Neuron (in vitro differentiated cells): ENCODE data around the gene CELA3B.
"Not testable (repeated sequence)": the region's sequence is repeated elsewhere in the genome, so short reads cannot be mapped to it uniquely, and the experiment has no call there.

ENCODE experiments used
- H2AFZ ChIP-seq: one replicate; pipeline ENCODE4 v1.6.1; 2013; ENCODE audit warnings: low read depth, mild to moderate bottlenecking, inconsistent platforms, low read length, moderate library complexity
- H3K27me3 ChIP-seq: one replicate; pipeline ENCODE4 v1.6.1; 2013; ENCODE audit warnings: low read length; ENCODE audit not compliant: insufficient read depth
- H3K36me3 ChIP-seq: one replicate; pipeline ENCODE4 v1.6.1; 2013; ENCODE audit warnings: low read length; ENCODE audit not compliant: insufficient read depth
- H3K4me1 ChIP-seq: one replicate; pipeline ENCODE4 v1.6.1; 2013; ENCODE audit warnings: low read length; ENCODE audit not compliant: insufficient read depth
- H3K4me3 ChIP-seq: 2 replicates; pipeline ENCODE4 v1.5.1; 2013; ENCODE audit warnings: mild to moderate bottlenecking, low read length, moderate library complexity
- H3K9me3 ChIP-seq: one replicate; pipeline ENCODE4 v1.6.1; 2013; ENCODE audit warnings: low read length

The CELA3B gene

DNA sequence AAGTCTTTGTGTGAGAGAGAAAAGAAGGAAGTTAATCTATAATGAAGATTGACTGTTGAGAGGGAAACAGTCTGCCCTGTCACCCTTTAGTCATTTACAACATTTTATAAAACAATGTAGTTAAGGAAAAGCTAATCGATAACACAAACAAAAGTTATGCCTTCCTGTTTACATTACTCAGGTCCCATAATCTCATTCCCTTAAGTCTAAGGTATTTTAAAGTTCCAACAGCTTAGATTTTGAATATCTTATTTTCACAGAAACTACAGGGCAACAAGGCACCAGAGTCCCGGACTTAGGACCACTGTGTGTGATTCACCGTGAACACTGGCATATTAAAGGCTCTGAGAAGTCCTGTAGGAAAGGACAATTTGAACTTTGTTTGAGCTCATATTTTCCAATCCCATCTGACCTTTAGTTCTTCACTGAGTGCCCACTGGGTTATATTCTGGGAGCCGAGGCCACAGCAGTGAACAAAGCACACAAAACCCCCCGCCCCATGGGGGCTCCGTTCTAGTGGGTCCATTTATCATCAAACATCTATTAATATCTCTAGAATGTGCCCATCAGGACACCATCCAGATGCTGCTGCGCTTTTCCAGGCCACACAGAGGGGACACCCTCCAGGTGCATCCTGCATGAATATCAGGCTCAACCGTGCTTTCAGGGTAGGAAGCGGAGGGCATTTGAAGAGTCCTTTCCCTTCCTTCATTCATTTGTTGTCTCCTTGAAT lies 21.2 kb downstream of the CELA3B start:
- H3K9me3 ChIP-seq, H3K36me3 ChIP-seq, H3K27me3 ChIP-seq, H3K4me1 ChIP-seq, H3K4me3 ChIP-seq, H2AFZ ChIP-seq: not testable (repeated sequence)

DNA sequence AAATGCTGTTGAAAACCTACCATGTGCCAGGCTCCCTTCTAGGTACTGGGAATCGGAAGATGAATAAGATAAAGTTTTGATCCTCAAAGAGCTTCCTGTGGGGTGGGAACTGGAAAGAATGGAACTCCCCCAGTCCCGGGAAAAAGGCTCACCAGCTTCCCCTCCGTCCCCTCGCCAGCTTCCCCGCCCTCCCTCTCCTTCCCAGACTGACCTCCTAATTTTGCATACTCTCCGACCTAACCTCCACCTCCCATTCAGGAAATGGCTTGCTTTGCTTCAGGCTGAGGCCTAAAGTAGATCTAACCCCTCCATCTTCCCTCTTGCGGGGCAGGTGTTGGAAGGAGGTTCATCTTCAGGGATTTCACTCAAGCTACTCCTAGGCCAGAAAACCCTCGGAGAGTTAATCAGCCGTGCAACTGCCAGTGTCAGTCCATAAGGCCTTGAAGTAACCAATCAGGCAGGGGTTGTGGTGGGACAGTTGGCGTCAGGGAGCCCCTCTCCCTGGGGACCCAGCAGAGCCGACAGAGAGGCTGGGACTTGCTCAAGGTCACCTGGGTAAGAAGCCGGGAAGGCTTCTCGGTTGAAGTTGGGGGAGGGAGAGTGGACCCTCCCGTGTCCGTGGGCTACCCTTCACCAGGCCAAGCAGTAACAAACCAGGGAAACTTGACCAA lies 21.9 kb downstream of the CELA3B start:
- H2AFZ ChIP-seq, H3K36me3 ChIP-seq, H3K4me3 ChIP-seq, H3K9me3 ChIP-seq, H3K4me1 ChIP-seq, H3K27me3 ChIP-seq: not testable (repeated sequence)

DNA sequence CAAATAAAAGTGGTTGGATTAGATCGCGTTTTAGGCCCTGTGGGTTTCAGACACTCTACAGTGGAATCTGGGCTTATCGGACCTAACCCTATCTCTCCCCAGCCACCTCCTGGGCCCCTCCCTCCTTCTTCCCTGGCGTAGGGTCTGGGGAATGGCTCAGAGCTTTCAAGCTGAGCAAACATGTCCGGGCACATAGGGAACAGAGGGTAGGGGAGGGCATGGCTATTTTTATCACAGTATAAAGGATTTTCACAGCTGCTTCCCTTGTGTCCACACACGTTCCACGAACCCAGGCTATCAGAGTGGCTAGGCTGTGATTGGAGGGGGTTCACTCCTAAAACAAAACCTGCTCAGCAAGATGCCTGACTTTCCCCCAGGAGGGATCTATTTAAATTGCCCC lies 22.8 kb downstream of the CELA3B start:
- not testable (repeated sequence) for H2AFZ ChIP-seq, H3K9me3 ChIP-seq, H3K27me3 ChIP-seq, H3K36me3 ChIP-seq, H3K4me1 ChIP-seq, H3K4me3 ChIP-seq

DNA sequence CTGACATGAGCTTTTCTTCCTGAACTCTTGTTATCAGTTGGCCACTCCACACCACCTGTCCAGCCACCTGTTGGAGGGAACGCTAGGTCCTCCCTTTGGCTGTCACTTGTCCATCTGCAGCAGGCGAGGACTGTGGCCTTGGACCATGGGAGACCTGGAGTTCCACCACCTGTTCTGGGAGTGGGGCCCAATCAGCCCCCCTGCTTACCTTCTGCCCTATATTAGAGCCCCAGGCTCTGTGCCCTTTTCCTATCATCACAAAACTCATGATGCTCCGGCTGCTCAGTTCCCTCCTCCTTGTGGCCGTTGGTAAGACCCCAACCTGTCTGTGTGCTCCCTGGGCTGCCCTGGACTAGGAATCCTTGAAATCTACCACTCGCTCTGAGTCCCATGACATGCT lies 24.6 kb downstream of the CELA3B start, which contains the start of gene CELA3A:
CELA3A (plus strand) TSS at position 249 of the 400 bp plus-strand sequence; CDS start at position 267, 18 bp downstream.
- H2AFZ ChIP-seq = no peak within 1 kb of the TSS
- no peaks in the 10 kb centered on the region for H3K4me1 ChIP-seq
- H3K36me3 ChIP-seq = no peaks in the 10 kb centered on the region
- no peak within 1 kb of the TSS for H3K4me3 ChIP-seq
- H3K27me3 ChIP-seq = no peaks in the 10 kb centered on the region
- H3K9me3 ChIP-seq = no peaks in the 10 kb centered on the region

DNA sequence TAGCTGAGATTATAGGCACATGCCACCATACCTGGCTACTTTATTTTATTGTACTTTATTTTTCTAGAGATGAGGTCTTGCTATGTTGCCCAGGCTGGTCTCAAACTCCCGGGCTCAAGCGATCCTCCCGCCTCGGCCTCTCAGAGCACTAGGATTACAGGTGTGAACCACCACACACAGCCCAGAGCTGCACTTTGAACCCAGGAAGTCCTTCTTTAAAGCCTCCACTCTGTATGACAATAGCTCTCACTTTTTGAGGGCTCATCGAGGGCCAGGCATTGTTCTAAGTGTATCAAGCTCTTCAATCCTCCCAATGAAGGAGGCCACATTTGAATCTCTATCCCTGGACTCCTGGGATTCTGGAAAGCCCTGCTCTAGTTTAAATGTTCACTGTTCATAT lies 25.6 kb downstream of the CELA3B start:
- H3K4me3 ChIP-seq, H3K27me3 ChIP-seq, H3K4me1 ChIP-seq, H3K9me3 ChIP-seq, H2AFZ ChIP-seq, H3K36me3 ChIP-seq: not testable (repeated sequence)

DNA sequence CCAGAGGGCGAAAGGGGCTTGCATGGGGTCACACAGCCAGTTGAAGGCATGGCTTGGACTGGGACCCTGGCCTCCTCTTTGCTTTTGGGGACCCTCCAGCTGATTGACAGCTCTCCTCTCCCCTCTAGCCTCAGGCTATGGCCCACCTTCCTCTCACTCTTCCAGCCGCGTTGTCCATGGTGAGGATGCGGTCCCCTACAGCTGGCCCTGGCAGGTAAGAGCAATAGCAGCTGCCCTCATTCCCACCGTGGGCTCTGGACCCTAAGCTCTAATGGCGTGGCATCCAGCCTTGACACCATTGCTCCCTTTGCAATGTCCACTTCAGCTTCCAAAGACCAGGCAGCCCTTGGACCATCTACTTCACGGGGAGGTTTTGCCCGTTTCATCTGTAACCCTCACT lies 26.1 kb downstream of the CELA3B start:
- not testable (repeated sequence) for H2AFZ ChIP-seq, H3K4me1 ChIP-seq, H3K36me3 ChIP-seq, H3K4me3 ChIP-seq, H3K9me3 ChIP-seq, H3K27me3 ChIP-seq

DNA sequence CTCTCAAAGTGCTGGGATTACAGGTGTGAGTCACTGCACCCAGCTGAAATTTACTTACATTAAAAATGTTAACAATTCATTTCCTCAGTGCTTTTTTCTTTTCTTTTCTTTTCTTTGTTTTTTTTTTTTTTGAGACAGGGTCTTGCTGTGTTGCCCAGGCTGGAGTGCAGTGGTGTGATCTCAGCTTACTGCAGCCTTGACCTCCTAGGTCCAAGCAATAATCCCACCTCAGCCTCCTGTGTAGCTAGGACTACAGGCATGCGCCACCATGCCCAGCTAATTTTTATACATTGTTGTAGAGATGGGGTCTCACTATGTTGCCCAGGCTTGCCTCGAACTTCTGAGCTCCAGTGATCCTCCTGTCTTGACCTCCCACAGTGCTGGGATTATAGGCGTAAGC lies 27.1 kb downstream of the CELA3B start:
- H3K4me1 ChIP-seq, H2AFZ ChIP-seq, H3K27me3 ChIP-seq, H3K4me3 ChIP-seq, H3K36me3 ChIP-seq, H3K9me3 ChIP-seq: not testable (repeated sequence)

DNA sequence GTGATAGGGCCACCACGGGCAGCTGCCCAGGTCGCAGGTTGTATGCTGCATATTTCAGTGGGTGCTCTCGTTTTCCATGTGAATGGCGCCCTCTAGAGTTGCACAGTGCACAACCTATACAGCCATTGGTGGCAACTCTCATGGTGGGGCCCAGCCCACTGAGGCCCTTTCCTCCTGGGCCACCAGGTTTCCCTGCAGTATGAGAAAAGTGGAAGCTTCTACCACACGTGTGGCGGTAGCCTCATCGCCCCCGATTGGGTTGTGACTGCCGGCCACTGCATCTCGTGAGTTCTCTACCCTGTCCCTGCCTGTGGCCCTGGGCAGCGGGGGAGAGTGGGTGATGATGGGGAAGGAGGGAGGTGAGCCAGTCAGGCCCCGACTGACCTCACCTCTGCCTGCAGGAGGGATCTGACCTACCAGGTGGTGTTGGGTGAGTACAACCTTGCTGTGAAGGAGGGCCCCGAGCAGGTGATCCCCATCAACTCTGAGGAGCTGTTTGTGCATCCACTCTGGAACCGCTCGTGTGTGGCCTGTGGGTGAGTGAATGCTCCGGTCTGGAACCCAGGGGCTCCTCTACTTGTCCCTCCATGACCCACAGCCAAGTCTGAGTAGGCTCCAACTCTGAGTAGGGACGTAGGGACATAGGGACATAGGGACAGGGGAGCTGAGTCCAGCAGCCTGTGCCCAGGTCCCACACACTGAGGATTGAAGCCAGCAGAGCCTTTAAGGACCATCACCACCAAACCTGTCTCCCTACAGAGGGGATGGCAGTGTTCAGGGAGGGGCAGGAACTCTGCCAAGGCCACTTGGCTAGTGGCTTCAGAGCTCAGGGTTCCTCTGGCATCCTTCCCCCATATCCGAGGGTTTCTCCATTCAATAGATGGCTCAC lies 28.7 kb downstream of the CELA3B start:
- H3K4me3 ChIP-seq, H2AFZ ChIP-seq, H3K36me3 ChIP-seq, H3K27me3 ChIP-seq, H3K9me3 ChIP-seq, H3K4me1 ChIP-seq: not testable (repeated sequence)

- H3K27me3 ChIP-seq, H3K4me3 ChIP-seq, H3K9me3 ChIP-seq, H3K36me3 ChIP-seq, H3K4me1 ChIP-seq, H2AFZ ChIP-seq: not testable (repeated sequence)
These were observed 29.9 kb downstream of the CELA3B start for GRCh38 chr1:22006736-22007135.

DNA sequence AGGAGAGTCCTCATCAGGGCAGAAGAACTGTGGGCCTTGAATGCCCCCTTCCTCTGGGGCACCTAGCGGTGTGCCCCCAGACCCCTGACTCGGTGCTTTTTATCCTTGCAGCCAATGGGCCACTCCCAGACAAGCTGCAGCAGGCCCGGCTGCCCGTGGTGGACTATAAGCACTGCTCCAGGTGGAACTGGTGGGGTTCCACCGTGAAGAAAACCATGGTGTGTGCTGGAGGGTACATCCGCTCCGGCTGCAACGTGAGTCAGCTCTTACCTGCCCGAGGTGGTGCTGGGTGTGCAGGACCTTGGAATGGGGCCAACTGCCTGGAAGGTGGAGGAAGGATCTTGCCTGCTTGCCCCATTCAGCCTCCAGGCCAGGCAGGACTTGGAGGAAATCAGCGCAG lies 30.4 kb downstream of the CELA3B start:
- not testable (repeated sequence) for H2AFZ ChIP-seq, H3K4me3 ChIP-seq, H3K9me3 ChIP-seq, H3K27me3 ChIP-seq, H3K36me3 ChIP-seq, H3K4me1 ChIP-seq

- not testable (repeated sequence) for H3K4me3 ChIP-seq
These were observed 32.7 kb downstream of the CELA3B start for GRCh38 chr1:22009566-22009965.

GRCh38 chr1:22012752-22013151 lies 35.9 kb downstream of the CELA3B start:
- H3K36me3 ChIP-seq, H3K27me3 ChIP-seq, H2AFZ ChIP-seq, H3K9me3 ChIP-seq, H3K4me3 ChIP-seq, H3K4me1 ChIP-seq: not testable (repeated sequence)

More at GRCh38 chr1:22009566-22009965, 32.7 kb downstream of the CELA3B start:
- H3K36me3 ChIP-seq, H3K4me1 ChIP-seq, H2AFZ ChIP-seq, H3K27me3 ChIP-seq, H3K9me3 ChIP-seq: not testable (repeated sequence)

- H3K9me3 ChIP-seq, H3K36me3 ChIP-seq, H3K4me3 ChIP-seq, H3K27me3 ChIP-seq, H2AFZ ChIP-seq, H3K4me1 ChIP-seq: not testable (repeated sequence)
These were observed 37.9 kb downstream of the CELA3B start for GRCh38 chr1:22014575-22015206.
